Epithelial cell of prostate (primary cell): Measurements from ENCODE around the gene RAP2A.
A peak's percentile ranks its signal among the peaks of the same experiment; 100 is the strongest.

Experiments used
- DNase-seq: peaks from one replicate; pipeline ENCODE4 v3.0.0-alpha.2; 2011; ENCODE audit warnings: low read depth, low spot score
- H3K27ac ChIP-seq: fragments of 450-650 bp; 2 replicates; pipeline ENCODE4 v1.5.1; 2017; ENCODE audit warnings: mild to moderate bottlenecking

The RAP2A gene

GRCh38 chr13:97491452-97491851, 57.5 kb downstream of the RAP2A start:
- peak overlapping the region; percentile 52 for H3K27ac ChIP-seq
- no peak for DNase-seq

GRCh38 chr13:97492257-97492656, 58.3 kb downstream of the RAP2A start:
- peak; percentile 5 for DNase-seq
- H3K27ac ChIP-seq = peak overlapping the region; percentile 52

DNA sequence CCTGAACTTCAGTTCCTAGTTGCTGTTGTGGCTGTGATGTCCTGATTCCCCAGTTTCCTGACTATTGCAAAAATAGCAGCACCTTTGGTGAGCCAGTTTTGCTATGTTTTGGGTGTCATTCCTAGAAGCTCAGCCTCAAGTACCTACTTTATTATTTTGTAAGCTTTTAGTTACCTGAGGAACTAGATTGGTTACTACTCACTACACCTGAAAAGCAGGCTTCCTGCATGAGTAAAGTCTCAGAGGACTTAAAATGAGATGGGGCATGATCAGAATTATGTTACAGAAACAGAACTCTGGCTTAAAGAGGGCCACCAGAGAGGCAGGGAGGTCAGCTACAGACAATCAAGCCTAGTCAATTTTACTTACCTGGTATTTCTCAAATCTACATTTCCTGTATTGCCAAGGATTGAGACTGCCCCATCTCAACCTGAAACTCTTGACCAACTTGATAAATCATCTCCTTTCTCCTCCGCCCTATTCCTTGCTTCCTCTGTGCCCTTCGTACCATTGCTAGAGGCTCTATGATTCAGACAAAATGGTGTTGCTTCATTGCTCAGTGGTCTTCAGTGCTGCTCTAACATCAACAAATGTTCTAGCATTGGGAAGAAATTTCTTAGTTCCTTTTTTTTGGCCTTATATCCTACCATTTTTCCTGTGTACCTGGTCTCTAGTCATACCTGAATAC, 58.9 kb downstream of the RAP2A start:
- DNase-seq = no peak
- H3K27ac ChIP-seq = peak overlapping the region; percentile 52

DNA sequence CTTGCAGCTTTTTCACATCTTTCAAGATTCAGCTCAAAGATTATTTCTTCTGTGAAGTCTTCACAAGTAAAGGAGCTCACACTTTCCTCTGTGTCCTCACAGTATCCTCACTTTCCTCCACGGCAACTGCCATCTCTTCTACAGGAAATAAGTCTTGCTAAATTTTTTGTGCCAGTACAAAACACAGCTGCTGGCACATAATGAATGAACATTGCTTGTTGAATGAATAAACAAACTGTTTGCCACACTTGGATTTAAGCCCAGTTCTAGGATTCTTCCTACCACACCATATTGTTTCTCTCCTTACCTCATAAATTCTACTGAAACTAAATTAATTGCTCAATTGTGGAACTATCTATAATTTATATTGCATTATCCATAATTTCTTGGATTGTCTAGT, 59.5 kb downstream of the RAP2A start:
- DNase-seq = no peak
- peak overlapping the region; percentile 52 for H3K27ac ChIP-seq

GRCh38 chr13:97495678-97496077, 61.7 kb downstream of the RAP2A start:
- H3K27ac ChIP-seq = no peak overlapping the region
- peak; percentile 16 for DNase-seq

GRCh38 chr13:97496511-97496910, 62.5 kb downstream of the RAP2A start:
- no peak overlapping the region for H3K27ac ChIP-seq
- DNase-seq = no peak

GRCh38 chr13:97497400-97497799, 63.4 kb downstream of the RAP2A start:
- no peak overlapping the region for H3K27ac ChIP-seq
- no peak for DNase-seq

DNA sequence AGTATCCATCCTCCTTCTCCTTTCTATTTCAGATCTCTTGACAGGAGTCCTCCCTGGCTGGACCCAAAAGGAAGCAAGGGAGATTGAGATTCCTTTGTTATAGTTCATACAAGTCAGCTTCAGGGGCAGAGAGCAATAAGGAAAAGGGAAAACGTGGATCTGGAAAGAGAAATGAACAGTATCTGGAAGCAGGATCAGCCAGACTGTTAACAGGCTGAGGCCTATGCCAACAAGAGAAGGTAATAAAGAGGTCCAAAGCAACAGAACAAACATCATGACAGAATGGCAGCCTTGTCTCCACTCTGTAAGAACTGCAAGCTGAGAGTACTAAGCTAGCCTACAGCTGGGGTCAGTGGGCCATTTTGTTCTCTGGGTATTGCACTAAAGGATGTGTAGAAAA, 64.5 kb downstream of the RAP2A start:
- no peak for DNase-seq
- H3K27ac ChIP-seq = no peak overlapping the region

DNA sequence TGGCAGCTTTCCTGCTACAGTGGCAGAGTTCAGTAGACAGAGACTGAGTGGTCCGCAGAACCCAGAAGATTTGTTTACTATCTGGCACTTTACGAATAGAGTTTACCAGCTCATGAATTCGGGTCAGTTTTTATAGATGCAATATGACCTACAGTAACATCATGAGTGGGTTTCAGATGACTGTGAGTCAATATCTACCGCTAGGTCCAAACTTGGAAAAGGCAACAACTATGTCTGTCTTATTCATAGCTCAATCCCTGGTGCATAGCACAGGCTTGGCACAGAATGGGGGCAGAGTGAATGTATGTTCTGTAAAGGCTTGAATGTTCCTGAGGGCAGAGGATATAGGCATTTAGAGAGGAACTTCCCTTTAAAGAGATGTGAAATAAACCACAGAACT, 65.2 kb downstream of the RAP2A start:
- H3K27ac ChIP-seq = no peak overlapping the region
- no peak for DNase-seq

GRCh38 chr13:97502181-97502580, 68.2 kb downstream of the RAP2A start:
- DNase-seq = no peak
- H3K27ac ChIP-seq = no peak overlapping the region

DNA sequence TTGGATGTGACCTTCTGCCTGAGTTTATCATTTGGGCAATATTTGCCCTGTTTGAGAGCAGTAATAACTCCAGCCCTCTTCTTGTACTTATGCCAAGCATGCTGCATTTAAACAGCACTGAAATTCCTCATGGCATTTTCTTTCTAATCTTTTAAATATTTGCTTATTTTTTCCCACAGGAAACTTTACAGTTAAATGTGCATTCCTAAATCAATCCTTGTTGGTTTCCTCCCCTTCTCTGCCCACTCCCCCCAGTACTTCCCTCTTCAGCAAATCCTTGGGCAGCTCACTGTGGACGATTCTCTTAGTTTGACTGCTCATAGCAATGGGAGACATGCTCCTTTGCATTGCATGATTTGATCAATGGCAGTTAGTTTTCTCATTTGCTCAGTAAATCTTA, 68.7 kb downstream of the RAP2A start:
- no peak for DNase-seq

DNA sequence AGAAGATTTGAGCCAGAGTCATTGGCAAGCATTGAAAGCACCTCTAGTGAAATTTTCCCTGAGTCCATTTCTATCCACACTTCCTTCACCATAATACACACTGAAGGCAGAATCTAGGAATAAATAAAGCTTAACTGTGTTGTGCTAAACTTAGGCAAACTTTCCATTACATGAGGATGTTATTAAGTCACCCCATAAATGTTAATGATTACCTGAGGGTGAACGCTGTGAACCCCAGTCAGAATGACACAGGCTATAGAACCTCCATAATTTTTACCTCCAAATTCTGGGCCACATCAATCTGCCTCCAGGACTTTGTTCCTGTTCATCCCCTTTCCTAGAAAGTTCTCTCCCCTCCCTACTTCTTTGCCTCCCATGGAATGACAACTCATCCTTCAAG, 71.0 kb downstream of the RAP2A start:
- no peak overlapping the region for H3K27ac ChIP-seq
- no peak for DNase-seq

More for the DNA sequence above, 68.7 kb downstream of the RAP2A start:
- H3K27ac ChIP-seq = no peak overlapping the region

- DNase-seq = no peak
- no peak overlapping the region for H3K27ac ChIP-seq
Measured at GRCh38 chr13:97506511-97506910, 72.5 kb downstream of the RAP2A start.

DNA sequence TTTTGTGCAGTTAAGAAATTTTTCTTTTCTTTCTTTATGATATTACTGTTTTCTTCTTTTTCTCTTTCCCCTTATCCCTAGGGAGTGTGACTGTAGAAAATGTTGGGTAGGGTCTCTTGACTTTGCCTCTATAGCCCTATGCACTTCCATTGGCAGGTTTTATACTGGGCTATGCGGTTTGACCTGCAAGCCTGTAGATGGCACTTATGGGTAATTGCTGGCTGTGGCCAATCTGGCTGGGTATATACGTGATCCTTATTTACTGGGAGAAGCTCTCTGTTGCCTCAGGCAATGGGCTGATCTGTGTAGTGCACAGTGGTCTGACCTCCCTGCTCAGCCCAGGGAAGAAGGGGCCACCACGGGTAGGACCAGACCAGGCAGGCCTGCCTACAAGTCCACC, 78.8 kb downstream of the RAP2A start:
- no peak overlapping the region for H3K27ac ChIP-seq
- DNase-seq = no peak

DNA sequence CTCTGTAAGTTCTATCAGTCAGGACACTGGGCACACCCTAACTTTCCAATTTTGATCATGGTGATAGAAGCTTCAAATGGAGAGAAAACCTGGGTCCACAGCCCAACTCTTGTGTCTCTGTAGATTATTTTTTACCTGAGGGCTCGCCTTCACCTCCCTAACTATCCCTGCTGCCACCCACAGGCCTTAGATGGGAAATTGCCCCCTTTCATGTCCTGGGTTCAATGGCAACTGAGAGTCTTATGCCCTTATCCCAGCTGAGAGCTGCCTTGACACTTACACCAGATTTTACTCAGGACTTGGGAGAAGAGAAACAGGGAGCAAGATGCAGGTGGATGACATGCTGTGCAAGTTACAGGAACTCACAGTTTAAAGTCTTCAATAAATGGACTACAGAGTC, 81.7 kb downstream of the RAP2A start:
- H3K27ac ChIP-seq = no peak overlapping the region
- no peak for DNase-seq

DNA sequence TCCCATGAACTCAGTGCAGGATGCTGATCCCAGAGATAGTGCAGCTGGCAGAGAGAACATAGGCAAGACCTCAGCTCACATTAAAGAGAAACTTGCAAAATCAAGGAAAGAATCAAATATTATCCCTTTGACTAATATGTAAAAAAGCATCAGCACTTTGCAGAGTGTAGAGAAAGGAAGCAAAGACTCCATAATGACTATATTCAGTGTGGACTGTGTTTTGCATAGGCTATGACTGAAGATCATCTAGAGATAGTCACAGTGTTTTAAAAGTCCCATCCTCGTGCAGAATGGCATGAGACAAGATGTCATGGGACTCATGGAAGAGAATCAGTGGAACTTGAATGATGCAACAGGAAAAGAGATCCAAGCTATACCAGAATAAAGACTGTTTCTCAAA, 84.0 kb downstream of the RAP2A start:
- no peak overlapping the region for H3K27ac ChIP-seq
- DNase-seq = no peak
